Thyroid gland (tissue), 4 donors: Measurements from ENCODE around the gene VEPH1. TPM values are rescaled to one million over a fixed set of nuclear protein-coding genes. Genes with fewer than 3 reads are reported as not detected.

Source experiments
- DNase-seq, 2 donors: peaks; one replicate each; pipeline ENCODE4 v3.0.0-alpha.2; 2019
- H3K27ac ChIP-seq, 3 donors: fragments of 200-600 bp; sonication (generic); 1 replicate in 2 of 3; 2 replicates in 1 of 3; pipeline ENCODE4 v1.5.1; 2016 to 2019; ENCODE audit warnings: mild to moderate bottlenecking in 1 of 3, moderate library complexity in 1 of 3
- H3K27me3 ChIP-seq: fragments of 200-600 bp; sonication (generic); one replicate; pipeline ENCODE4 v1.5.1; 2019
- H3K36me3 ChIP-seq, 2 donors: fragments of 200-600 bp; sonication (generic); one replicate each; pipeline ENCODE4 v1.5.1; 2016 to 2019
- H3K4me1 ChIP-seq, 2 donors: fragments of 200-600 bp; sonication (generic); one replicate each; pipeline ENCODE4 v1.5.1; 2017 to 2019
- H3K4me3 ChIP-seq, 3 donors: fragments of 200-600 bp; sonication (generic); replicated peaks in 1 of 3; 1 replicate in 2 of 3; 2 replicates in 1 of 3; pipeline ENCODE4 v1.5.1; 2016; ENCODE audit warnings: mild to moderate bottlenecking in 1 of 3
- H3K9me3 ChIP-seq: fragments of 200-600 bp; sonication (generic); one replicate; pipeline ENCODE4 v1.5.1; 2017
- CTCF ChIP-seq, 6 experiments: fragments of 200-600 bp in 3 of 6; fragments of 450-650 bp in 3 of 6; sonication (generic) in 3 of 6; IDR thresholded peaks; one replicate each; pipeline ENCODE4 v1.5.1; 2016 to 2019; ENCODE audit warnings: antibody characterized with exemption in 6 of 6, mild to moderate bottlenecking in 2 of 6, inconsistent platforms in 1 of 6, moderate library complexity in 1 of 6
- POLR2A ChIP-seq, 2 donors: fragments of 450-650 bp; IDR thresholded peaks; one replicate each; pipeline ENCODE4 v1.6.1; 2017; ENCODE audit warnings: antibody characterized with exemption in 2 of 2, mild to moderate bottlenecking in 2 of 2, moderate library complexity in 1 of 2
- WGBS, 2 donors: methylation state at CpG; one replicate each; pipeline ENCODE4 v1.1.5; 2017; 5-methylcytosine and 5-hydroxymethylcytosine counted together
- intact Hi-C: fragments of 100-400 bp; cut with DNase I; formaldehyde crosslinking; loops from one replicate; pipeline ENCODE4 v1.15.1; 2023
- total RNA-seq, 4 donors: library from RNA; depleted of rRNA; stranded (reverse); fragments of >200 nt; gene quantifications; one replicate each; pipeline ENCODE4 v1.2.3, GENCODE V29; 2016

The VEPH1 gene
- total RNA-seq, 4 donors from 2014 or later = 1.7 to 12.0 (median 5.0) TPM

- Histone ChIP-seq H3K27ac (no peak overlapping the region), H3K36me3 (no peaks in the 10 kb centered on the region), H3K9me3 (no peaks in the 10 kb centered on the region), H3K27me3 (no peaks in the 10 kb centered on the region), H3K4me3 (no peak overlapping the region), H3K4me1 (no peaks in the 10 kb centered on the region)
- no peak for DNase-seq
- intact Hi-C loops = no loop called here
- no peak for TF ChIP-seq POLR2A (IDR thresholded peaks at IDR 0.05)
- no peak for TF ChIP-seq CTCF (IDR thresholded peaks at IDR 0.05)
- WGBS, 2 donors = 86 to 92% methylated on average over 2 of the region's 2 CpGs
Observed at GRCh38 chr3:157268026-157268425, 235.2 kb downstream of the VEPH1 start.

- Histone ChIP-seq H3K27me3 (no peaks in the 10 kb centered on the region), H3K9me3 (no peaks in the 10 kb centered on the region), H3K4me1 (no peaks in the 10 kb centered on the region), H3K27ac (no peak overlapping the region), H3K36me3 (no peaks in the 10 kb centered on the region), H3K4me3 (no peak overlapping the region)
- no peak for DNase-seq
- intact Hi-C loops = no loop called here
- WGBS, 2 donors = 96 to 100% methylated on average over 1 of the region's 1 CpG
- TF ChIP-seq CTCF (IDR thresholded peaks at IDR 0.05) = no peak
- no peak for TF ChIP-seq POLR2A (IDR thresholded peaks at IDR 0.05)
Observed at GRCh38 chr3:157265931-157266330, 237.3 kb downstream of the VEPH1 start.

GRCh38 chr3:157263027-157263426, 240.2 kb downstream of the VEPH1 start:
- 91 to 93% methylated on average over 1 of the region's 1 CpG for WGBS, 2 donors
- TF ChIP-seq POLR2A (IDR thresholded peaks at IDR 0.05) (no peak), CTCF (IDR thresholded peaks at IDR 0.05) (no peak)

GRCh38 chr3:157261000-157261399, 242.2 kb downstream of the VEPH1 start:
- 88 to 91% methylated on average over 6 of the region's 6 CpGs for WGBS, 2 donors
- intact Hi-C loops = no loop called here
- Histone ChIP-seq H3K9me3 (no peaks in the 10 kb centered on the region), H3K27ac (no peak overlapping the region), H3K27me3 (no peaks in the 10 kb centered on the region), H3K4me1 (no peaks in the 10 kb centered on the region), H3K4me3 (no peak overlapping the region), H3K36me3 (no peaks in the 10 kb centered on the region)
- DNase-seq = no peak
- TF ChIP-seq POLR2A (IDR thresholded peaks at IDR 0.05) (no peak), CTCF (IDR thresholded peaks at IDR 0.05) (no peak)

More at GRCh38 chr3:157263027-157263426, 240.2 kb downstream of the VEPH1 start:
- H3K36me3 ChIP-seq = no peaks in the 10 kb centered on the region
- intact Hi-C loops = no loop called here
- H3K9me3 ChIP-seq = no peaks in the 10 kb centered on the region
- H3K4me3 ChIP-seq = no peak overlapping the region
- H3K27ac ChIP-seq = no peak overlapping the region
- no peaks in the 10 kb centered on the region for H3K4me1 ChIP-seq
- H3K27me3 ChIP-seq = no peaks in the 10 kb centered on the region
- DNase-seq = no peak

GRCh38 chr3:157259825-157260224, 243.4 kb downstream of the VEPH1 start:
- no peak for TF ChIP-seq CTCF (IDR thresholded peaks at IDR 0.05)
- DNase-seq = no peak
- H3K4me1 ChIP-seq = no peaks in the 10 kb centered on the region
- no peaks in the 10 kb centered on the region for H3K27me3 ChIP-seq
- no peaks in the 10 kb centered on the region for H3K9me3 ChIP-seq
- no peak overlapping the region for H3K27ac ChIP-seq
- H3K4me3 ChIP-seq = no peak overlapping the region
- no peaks in the 10 kb centered on the region for H3K36me3 ChIP-seq
- intact Hi-C loops = no loop called here
- WGBS, 2 donors = 92 to 94% methylated on average over 2 of the region's 2 CpGs
